Erythroblast (primary cell): Measurements from ENCODE around the gene GTPBP10.

Experiments
- GATA1 ChIP-seq: IDR thresholded peaks from 2 replicates; pipeline ENCODE4 v1.6.1; 2011; ENCODE audit warnings: low read depth, mild to moderate bottlenecking, control low read depth, low read length, moderate library complexity
- POLR2A ChIP-seq: IDR thresholded peaks from 2 replicates; pipeline ENCODE4 v1.6.1; 2011; ENCODE audit warnings: mild to moderate bottlenecking, low read length

DNA sequence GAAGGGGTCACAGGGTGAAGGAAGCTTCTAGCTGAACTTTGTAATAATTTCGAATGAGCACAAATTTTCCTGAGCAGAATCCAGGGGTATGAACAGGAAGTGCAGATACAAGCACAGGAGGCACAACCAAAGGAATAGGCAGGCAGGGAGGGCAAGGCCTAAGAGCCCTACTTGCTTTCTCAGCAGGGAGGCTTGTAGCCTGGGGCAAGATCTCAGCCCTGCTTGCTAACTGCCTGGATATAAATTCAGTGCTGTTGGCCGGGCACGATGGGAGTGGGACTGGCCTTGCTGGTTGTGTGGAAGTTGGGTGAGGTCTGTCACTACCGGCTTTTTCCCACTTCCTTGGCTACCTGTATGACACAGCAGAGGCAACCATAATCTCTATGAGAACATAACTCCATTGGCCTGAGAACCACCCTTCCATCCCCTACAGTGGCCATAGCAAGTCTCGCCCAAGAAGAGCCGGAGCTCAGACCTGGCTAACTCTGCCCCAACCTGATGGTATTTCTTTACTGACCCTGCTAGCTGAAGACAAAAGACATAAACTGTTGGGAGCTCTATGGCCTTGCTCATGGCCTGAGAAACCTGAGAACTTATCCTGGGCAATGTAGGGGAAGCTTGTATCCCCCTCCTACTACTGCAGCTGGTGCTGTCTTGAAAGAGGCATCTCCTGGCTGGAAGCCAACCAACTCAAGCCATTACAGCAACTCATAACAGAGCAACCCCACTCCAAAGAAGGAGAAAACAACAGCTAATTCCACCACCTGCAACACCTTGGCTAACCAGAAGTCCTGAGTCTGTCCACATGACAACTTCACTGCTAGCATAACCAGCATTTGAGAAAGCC, 84.3 kb downstream of the GTPBP10 start:
- TF ChIP-seq POLR2A (no peak), GATA1 (no peak)
